SH-SY5Y (cell line): Measurements from ENCODE around the gene MPRIP.

Experiments
- GATA2 ChIP-seq: IDR thresholded peaks from 2 replicates; pipeline ENCODE4 v1.6.1; 2011; ENCODE audit warnings: mild to moderate bottlenecking, low read depth, low read length
- GATA3 ChIP-seq: IDR thresholded peaks from 2 replicates; pipeline ENCODE4 v1.6.1; 2011; ENCODE audit warnings: low read depth, mild to moderate bottlenecking, low read length, moderate library complexity

DNA sequence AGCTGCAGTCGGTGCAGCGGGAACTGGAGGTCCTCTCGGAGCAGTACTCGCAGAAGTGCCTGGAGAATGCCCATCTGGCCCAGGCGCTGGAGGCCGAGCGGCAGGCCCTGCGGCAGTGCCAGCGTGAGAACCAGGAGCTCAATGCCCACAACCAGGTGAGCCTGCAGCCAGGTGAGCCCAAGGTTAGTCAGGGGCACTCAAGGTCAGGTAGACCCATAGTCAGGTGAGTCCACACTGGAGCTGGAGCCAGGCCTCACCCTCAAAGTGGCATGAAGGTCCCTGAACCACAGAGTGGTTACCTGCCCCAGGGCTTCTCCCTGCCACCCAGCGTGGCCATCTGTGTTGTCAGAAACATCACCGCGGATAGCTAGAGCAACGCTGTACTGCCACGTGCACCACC, 131.7 kb downstream of the MPRIP start:
- TF ChIP-seq GATA3, result no peak
- TF ChIP-seq GATA2, result no peak
